ENCODE data around the gene TGFBR2.
A peak's percentile ranks its signal among the peaks of the same experiment; 100 is the strongest.

Gene TGFBR2

GRCh38 chr3:30633718-30634117, 27.3 kb downstream of the TGFBR2 start:
- DNase-seq (ENCODE audit: extremely low read depth in 1 of 2, low read depth in 1 of 2): no peak

- no peak for DNase-seq (ENCODE audit: extremely low read depth in 1 of 2, low read depth in 1 of 2)
Measured at GRCh38 chr3:30634761-30635735, 28.6 kb downstream of the TGFBR2 start.

DNA sequence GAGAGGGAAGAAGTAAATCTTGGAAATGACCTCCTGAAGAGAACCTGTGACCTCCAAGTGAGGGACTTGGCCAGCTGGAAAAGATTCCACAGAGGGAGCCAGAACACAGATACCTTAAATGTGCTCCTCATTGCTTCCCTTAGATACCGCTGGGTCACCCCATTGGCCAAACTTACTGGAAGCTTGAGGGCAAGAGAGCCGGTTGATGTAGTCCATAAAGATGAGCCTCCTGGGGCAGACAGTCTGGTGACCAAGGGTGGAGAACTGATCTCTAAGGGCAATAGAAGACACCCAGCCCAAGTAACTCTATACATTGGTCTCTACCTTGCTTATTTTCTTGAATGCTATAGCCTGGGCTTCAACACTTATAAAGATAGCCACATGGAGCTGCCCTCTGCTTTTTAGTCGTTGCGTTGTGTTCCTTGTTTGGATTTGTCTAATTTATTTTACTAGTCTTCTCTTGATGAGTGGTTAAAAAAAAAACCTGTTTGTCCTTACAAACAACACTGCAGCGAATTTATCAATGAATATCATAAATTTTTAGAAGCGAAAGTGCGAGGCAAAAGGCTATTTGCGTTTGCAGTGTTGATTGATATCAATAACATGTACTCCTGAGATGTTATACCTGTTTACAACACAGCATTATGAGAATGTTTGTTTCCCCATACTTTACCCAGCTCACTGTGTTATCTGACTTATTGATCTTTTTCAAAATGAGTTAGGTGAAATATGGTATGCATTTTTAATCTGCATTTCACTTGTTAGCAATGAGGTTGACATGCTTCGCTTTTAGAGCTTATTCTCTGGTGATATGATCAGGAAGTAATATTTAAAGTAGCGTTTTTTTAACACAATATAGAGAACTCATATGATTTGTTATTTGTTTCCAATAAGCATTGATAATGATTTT, 31.2 kb downstream of the TGFBR2 start:
- DNase-seq (ENCODE audit: extremely low read depth in 1 of 2, low read depth in 1 of 2): no peak

- no peak for DNase-seq (ENCODE audit: extremely low read depth in 1 of 2, low read depth in 1 of 2)
Measured at GRCh38 chr3:30638685-30639412, 32.4 kb downstream of the TGFBR2 start.

DNA sequence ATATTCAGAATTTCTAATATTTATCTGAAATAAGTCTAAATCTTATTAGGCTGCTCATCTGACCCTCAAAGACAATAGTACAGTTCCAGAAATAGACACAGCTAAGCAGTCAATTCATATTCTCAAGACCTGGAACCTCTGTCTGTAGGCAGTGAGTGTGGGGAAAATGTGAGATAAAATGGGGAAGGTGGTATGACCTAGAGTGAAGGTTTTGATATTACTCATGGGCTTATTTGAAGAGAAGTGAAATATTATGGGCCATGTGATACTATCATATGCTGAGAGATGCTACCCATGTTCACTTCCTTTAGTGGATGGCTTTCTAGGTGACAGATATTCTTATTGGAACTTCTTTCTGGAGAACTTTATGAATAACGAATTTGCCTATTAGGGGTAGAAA, 33.5 kb downstream of the TGFBR2 start:
- no peak for DNase-seq (ENCODE audit: extremely low read depth in 1 of 2, low read depth in 1 of 2)

DNA sequence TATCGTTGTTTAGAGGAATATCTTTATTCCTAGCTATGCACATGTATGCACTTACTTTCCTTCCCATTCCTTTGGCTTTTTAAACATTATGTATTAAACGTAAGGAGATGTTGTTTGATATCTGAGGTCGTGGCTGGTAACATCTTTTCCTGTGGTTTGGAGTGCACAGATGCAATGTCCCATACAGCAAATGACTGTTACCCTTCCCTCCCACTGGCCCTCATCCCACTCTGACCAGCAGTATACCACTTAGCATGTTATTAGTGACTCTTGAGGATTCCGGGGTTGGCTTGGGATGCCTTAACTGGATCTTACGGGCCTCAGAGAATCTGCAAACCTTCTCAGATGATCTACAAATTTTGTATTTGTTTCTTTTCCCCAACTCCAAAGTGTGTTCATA, 34.5 kb downstream of the TGFBR2 start:
- DNase-seq (ENCODE audit: extremely low read depth in 1 of 2, low read depth in 1 of 2): no peak

- no peak for DNase-seq (ENCODE audit: extremely low read depth in 1 of 2, low read depth in 1 of 2)
Measured at GRCh38 chr3:30641416-30642251, 35.2 kb downstream of the TGFBR2 start.

- DNase-seq (ENCODE audit: extremely low read depth in 1 of 2, low read depth in 1 of 2): no peak
Measured at GRCh38 chr3:30642849-30643361, 36.5 kb downstream of the TGFBR2 start.

DNA sequence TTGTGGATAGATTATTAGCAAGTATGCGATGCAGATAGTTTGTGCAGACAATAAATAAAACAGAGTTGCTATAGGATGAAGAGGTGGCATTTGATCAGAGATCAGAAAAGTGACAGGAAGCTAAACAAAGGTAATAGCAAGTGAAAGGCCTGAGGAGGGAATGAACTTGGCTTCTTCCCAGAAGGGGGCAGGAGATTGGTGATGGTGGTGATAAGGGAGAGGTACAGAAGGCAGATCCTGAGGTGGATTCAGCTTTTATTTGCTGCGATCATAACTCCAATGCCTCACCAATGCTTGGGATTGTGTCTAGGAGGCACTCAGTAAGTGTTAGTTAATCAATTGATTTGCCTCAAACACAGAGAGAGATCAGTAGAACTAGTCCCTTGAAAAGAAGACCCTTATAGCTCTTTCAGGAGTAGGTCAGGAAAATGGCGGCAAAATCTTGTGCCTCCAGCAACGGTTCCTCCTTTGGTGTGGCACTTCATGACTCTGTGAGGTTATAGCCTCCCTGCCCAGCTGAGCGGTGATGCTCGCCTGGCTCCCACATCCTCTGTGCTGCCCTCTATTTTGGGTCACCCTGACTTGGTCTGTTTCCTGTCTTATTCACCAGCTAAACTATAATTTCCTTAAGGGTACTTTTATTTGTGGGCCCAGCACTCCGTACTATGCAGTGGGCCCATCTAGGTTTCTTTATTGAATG, 37.5 kb downstream of the TGFBR2 start:
- peak in 1 of 2 donors; percentile 18 for DNase-seq (ENCODE audit: extremely low read depth in 1 of 2, low read depth in 1 of 2)

DNA sequence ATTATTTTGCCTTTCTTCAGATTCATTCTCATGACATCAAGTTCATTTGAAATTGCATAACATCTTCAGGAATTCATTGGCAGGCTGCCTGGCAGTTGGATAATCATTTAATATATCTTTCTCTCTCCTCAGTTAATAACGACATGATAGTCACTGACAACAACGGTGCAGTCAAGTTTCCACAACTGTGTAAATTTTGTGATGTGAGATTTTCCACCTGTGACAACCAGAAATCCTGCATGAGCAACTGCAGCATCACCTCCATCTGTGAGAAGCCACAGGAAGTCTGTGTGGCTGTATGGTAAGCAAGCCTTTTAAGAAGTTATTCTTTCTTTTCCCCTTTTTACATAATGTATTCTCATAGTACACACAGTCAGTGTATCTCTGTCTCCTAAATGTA, 38.2 kb downstream of the TGFBR2 start:
- DNase-seq (ENCODE audit: extremely low read depth in 1 of 2, low read depth in 1 of 2): peak; percentile 20 to 48

DNA sequence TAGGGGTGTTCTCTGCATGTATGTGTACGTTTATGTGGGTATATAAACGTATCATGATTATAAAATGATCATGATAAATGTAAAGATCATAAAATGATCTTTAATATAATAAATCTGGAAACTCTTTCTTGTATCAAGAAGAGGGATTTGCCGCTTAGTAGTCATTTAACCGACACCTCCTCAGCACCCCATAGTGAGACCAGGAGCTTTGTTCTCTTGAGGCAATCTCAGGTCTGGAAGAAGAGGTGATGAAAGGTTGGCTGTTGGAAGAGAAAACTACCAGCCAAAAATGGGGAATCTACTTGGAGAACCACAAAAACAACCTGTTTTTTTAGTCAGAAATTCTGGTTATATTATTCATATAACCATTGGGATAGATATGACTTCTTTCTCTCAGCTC, 38.7 kb downstream of the TGFBR2 start:
- DNase-seq (ENCODE audit: extremely low read depth in 1 of 2, low read depth in 1 of 2): no peak

DNA sequence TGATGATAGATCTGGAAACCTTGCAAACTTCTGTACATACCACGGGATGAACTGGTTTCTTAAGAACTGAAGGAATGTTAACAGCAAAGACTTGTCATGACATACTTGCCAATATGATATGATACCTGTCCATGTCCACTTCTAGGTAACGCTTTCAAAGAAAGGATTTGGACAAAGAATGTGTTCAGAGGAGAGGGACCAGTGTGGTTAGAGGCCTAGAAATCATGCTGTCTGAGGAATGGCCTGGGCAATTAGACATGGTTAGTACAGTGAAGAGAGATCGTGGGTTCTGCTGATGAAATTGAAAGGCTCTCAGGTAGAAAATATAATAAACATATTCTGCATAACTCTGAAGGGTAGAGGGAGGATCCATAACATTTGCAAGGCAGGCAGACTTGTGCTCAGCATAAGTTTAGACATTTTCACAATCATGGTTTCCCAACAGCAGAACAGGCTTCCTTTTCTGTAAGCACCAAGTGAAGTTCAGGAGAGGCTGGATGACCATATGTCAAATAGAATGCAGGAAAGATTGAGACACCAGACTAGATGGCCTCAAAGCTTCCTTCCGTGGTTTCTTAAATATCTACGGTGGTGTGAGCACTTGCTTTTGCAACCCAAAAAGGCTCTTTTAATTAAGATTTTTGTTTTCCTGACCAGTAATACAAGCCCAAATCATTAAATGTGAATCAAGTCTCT, 39.9 kb downstream of the TGFBR2 start:
- DNase-seq (ENCODE audit: extremely low read depth in 1 of 2, low read depth in 1 of 2): no peak

- no peak for DNase-seq (ENCODE audit: extremely low read depth in 1 of 2, low read depth in 1 of 2)
Measured at GRCh38 chr3:30646961-30647752, 40.8 kb downstream of the TGFBR2 start.

DNA sequence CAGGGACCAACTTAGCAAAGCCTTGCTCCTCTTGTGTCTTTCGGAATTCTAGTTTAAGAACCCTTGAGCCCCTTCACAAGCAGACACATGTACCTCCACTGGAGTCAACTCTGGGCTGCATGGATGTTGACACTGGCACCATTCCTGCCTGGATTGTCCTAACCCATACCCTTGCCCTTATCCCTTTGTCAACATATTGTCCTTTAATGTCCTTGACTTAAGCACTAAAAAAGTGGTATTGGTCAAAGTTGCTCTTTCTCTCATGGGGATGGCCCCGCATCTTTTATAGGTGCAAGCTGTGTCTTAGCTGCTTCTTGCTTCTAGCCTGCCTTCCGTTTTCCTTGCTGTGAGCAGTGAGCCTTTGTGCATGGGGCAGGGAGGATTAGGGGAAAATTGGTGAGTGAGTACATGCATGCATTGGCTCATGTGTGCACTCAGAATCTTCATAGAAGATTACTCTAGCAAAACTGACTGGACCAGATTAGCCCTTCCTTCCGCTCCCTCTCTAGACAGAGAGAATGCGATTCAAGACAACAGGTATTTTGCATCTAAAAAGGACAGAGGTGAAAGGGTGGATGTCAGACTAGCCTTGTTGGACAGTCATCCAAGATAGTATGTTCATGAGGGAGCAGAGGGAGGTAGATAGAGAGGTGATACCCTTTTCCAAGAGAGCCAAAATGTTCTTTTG, 42.4 kb downstream of the TGFBR2 start:
- no peak for DNase-seq (ENCODE audit: extremely low read depth in 1 of 2, low read depth in 1 of 2)

DNA sequence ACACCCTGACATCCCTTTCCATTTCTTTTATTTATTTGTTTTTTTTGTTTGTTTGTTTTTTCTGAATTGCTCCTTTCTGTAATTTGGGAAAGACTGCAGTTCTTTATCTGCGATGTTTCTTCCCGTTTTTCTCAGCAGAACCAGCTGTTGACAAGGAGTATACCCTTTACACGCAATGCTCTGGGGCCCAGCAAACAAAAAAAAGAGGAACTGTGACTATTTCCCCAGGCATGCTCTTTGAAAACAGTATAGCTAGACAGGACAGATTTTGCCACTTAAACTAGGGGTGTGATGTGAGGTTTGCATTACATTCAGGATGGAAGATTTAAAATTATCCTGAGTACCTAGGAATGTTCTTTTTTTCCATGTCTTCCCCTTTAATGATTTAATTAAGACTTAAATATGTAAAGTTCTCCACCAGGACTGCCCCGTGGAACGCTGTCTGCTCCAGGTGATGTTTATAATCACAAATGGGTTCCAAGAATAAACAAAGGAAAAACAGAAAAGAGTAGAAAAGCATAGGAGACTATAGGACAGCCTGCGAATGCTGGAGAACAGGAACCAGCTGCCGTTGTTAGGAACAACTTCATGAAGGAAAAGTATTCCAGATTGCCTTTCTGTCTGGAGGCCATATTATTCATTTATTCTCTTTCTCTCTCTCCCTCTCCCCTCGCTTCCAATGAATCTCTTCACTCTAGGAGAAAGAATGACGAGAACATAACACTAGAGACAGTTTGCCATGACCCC, 43.3 kb downstream of the TGFBR2 start:
- DNase-seq (ENCODE audit: extremely low read depth in 1 of 2, low read depth in 1 of 2): no peak

- no peak for DNase-seq (ENCODE audit: extremely low read depth in 1 of 2, low read depth in 1 of 2)
Measured at GRCh38 chr3:30650348-30650995, 44.1 kb downstream of the TGFBR2 start.

All from activated CD8-positive, alpha-beta memory T cell treated with anti-CD3 and anti-CD28 coated beads for 1 hour (primary cell).